Measurements from ENCODE around the gene GALK1.
"Not testable (repeated sequence)": the region's sequence is repeated elsewhere in the genome, so short reads cannot be mapped to it uniquely, and the experiment has no call there.

GALK1 gene

GRCh38 chr17:75783803-75784472 lies 18.9 kb upstream of the GALK1 start:
- DNase-seq (ENCODE audit: low spot score): peak; percentile 76

GRCh38 chr17:75783069-75783783 lies 18.2 kb upstream of the GALK1 start:
- DNase-seq (ENCODE audit: low spot score): no peak

GRCh38 chr17:75779987-75780889 lies 15.2 kb upstream of the GALK1 start:
- DNase-seq (ENCODE audit: low spot score): no peak

- DNase-seq (ENCODE audit: low spot score): peak; percentile 99
Measured at GRCh38 chr17:75779250-75779986, 14.4 kb upstream of the GALK1 start.

GRCh38 chr17:75778861-75779249 lies 13.9 kb upstream of the GALK1 start:
- peak; percentile 84 for DNase-seq (ENCODE audit: low spot score)

- not testable (repeated sequence) for DNase-seq (ENCODE audit: low spot score)
Measured at GRCh38 chr17:75778066-75778860, 13.3 kb upstream of the GALK1 start.

GRCh38 chr17:75777296-75777922 lies 12.4 kb upstream of the GALK1 start:
- DNase-seq (ENCODE audit: low spot score): no peak

GRCh38 chr17:75776386-75777295 lies 11.6 kb upstream of the GALK1 start:
- DNase-seq (ENCODE audit: low spot score): no peak

- peak; percentile 66 for DNase-seq (ENCODE audit: low spot score)
Measured at GRCh38 chr17:75774991-75775668, 10.1 kb upstream of the GALK1 start.

- DNase-seq (ENCODE audit: low spot score): peak; percentile 56
Measured at GRCh38 chr17:75774471-75774990, 9.5 kb upstream of the GALK1 start.

- no peak for DNase-seq (ENCODE audit: low spot score)
Measured at GRCh38 chr17:75773808-75774470, 8.9 kb upstream of the GALK1 start.

GRCh38 chr17:75773121-75773807 lies 8.3 kb upstream of the GALK1 start:
- DNase-seq (ENCODE audit: low spot score): peak; percentile 62

GRCh38 chr17:75771334-75772281 lies 6.6 kb upstream of the GALK1 start:
- no peak for DNase-seq (ENCODE audit: low spot score)

- DNase-seq (ENCODE audit: low spot score): no peak
Measured at GRCh38 chr17:75769536-75769935, 4.5 kb upstream of the GALK1 start.

GRCh38 chr17:75767881-75768280 lies 2.9 kb upstream of the GALK1 start:
- DNase-seq (ENCODE audit: low spot score): no peak

GRCh38 chr17:75765981-75766380 lies 989 bp upstream of the GALK1 start:
- peak; percentile 57 for DNase-seq (ENCODE audit: low spot score)

- DNase-seq (ENCODE audit: low spot score): no peak
Measured at GRCh38 chr17:75764417-75764710, 628 bp downstream of the GALK1 start.

Data from ecto neural progenitor cell (in vitro differentiated cells).